Uterine smooth muscle cell (primary cell): ENCODE data around the gene SLC2A10. TPM values are rescaled to one million over a fixed set of nuclear protein-coding genes. Genes with fewer than 3 reads are reported as not detected.

Experiments used
- total RNA-seq: library from RNA; depleted of rRNA; stranded (reverse); fragments of >200 nt; gene quantifications from 2 replicates; pipeline ENCODE4 v1.2.3, GENCODE V29; 2014

The SLC2A10 gene
- total RNA-seq, result 23.4 and 49.7 TPM in 2 replicates

GRCh38 chr20:46709459-46710152 lies at the start of gene SLC2A10:
Gene SLC2A10 (plus strand): TSS chr20:46709649. CDS start chr20:46709737, 88 bp downstream.

GRCh38 chr20:46689082-46689753 lies 20.2 kb upstream of the SLC2A10 start, which contains the start of gene TP53RK:
Gene TP53RK (minus strand): TSS chr20:46689444. CDS start chr20:46689414, 30 bp downstream.

Other genes with a start within 250 kb of the SLC2A10 start
- 4.8 and 6.9 TPM in 2 replicates for gene ZNF334, start 196.1 kb upstream of the SLC2A10 start, total RNA-seq
- not detected in 2 replicates for gene OCSTAMP, start 159.0 kb upstream of the SLC2A10 start, total RNA-seq
- gene SLC13A3, start 58.2 kb upstream of the SLC2A10 start, total RNA-seq, result 3.1 and 5.5 TPM in 2 replicates
- 13.7 and 14.2 TPM in 2 replicates for gene TP53RK, start 20.2 kb upstream of the SLC2A10 start, total RNA-seq
- 1.6 and 2.0 TPM in 2 replicates for gene EYA2, start 185.2 kb downstream of the SLC2A10 start, total RNA-seq